Lung (tissue), 16 donors: ENCODE results near the gene COBL. TPM values are rescaled to one million over a fixed set of nuclear protein-coding genes. Genes with fewer than 3 reads are reported as not detected.

Source experiments
- ATAC-seq: fragments of 200-7000 bp; cut with Tn5 transposase; one replicate; pipeline ENCODE4 v1.9.1; 2020; ENCODE audit warnings: moderate number of reproducible peaks; ENCODE audit not compliant: insufficient read depth, low FRiP score
- DNase-seq, 3 donors: peaks; one replicate each; pipeline ENCODE4 v3.0.0-alpha.2; 2013 to 2017
- H3K27ac ChIP-seq, 2 donors: one replicate each; pipeline ENCODE4 v1.5.1; 2013; ENCODE audit warnings: mild to moderate bottlenecking in 2 of 2, moderate library complexity in 2 of 2, control low read depth in 1 of 2, inconsistent platforms in 1 of 2, low read depth in 1 of 2, low read length in 1 of 2
- H3K27me3 ChIP-seq, 3 donors: one replicate each; pipeline ENCODE4 v1.5.1; 2013; ENCODE audit warnings: low read length in 2 of 3; ENCODE audit not compliant: control insufficient read depth in 3 of 3, insufficient read depth in 3 of 3
- H3K36me3 ChIP-seq, 4 donors: one replicate each; pipeline ENCODE4 v1.5.1; 2013; ENCODE audit warnings: low read length in 4 of 4, mild to moderate bottlenecking in 1 of 4, moderate library complexity in 1 of 4; ENCODE audit not compliant: control insufficient read depth in 4 of 4, insufficient read depth in 4 of 4
- H3K4me1 ChIP-seq, 5 donors: one replicate each; pipeline ENCODE4 v1.5.1; 2013; ENCODE audit warnings: low read length in 5 of 5, mild to moderate bottlenecking in 2 of 5, moderate library complexity in 1 of 5; ENCODE audit not compliant: control insufficient read depth in 5 of 5, insufficient read depth in 5 of 5
- H3K4me3 ChIP-seq: one replicate; pipeline ENCODE4 v1.5.1; 2013; ENCODE audit warnings: mild to moderate bottlenecking, control low read depth, moderate library complexity
- H3K9ac ChIP-seq, 2 donors: one replicate each; pipeline ENCODE4 v1.5.1; 2013; ENCODE audit warnings: low read length in 2 of 2, control low read depth in 1 of 2; ENCODE audit not compliant: insufficient read depth in 1 of 2
- H3K9me3 ChIP-seq, 4 donors: one replicate each; pipeline ENCODE4 v1.5.1; 2013; ENCODE audit warnings: low read length in 3 of 4, mild to moderate bottlenecking in 1 of 4, moderate library complexity in 1 of 4; ENCODE audit not compliant: control insufficient read depth in 4 of 4, insufficient read depth in 3 of 4
- WGBS, 2 donors: extraction: QIAGEN DNeasy Blood & Tissue Kit; methylation state at CpG; one replicate each; pipeline ENCODE4 v1.1.7; 2013; 5-methylcytosine and 5-hydroxymethylcytosine counted together
- long read RNA-seq, 5 donors: transcript quantifications; one replicate each; lab custom pipeline, GENCODE V29; 2026
- polyA plus RNA-seq, 2 donors: library from polyadenylated mRNA; stranded (reverse); fragments of 200-250 nt; gene quantifications; one replicate each; pipeline ENCODE4 v1.2.1, GENCODE V29; 2013
- total RNA-seq, 2 donors: library from RNA; depleted of rRNA in 1 of 2; stranded (reverse); fragments of >200 nt in 1 of 2; gene quantifications; one replicate each; pipeline ENCODE4 v1.2.1, GENCODE V29; 2014 to 2021
- TF ChIP-seq, protein P1 (sequence below): IDR thresholded peaks from 2 replicates; pipeline ENCODE4 v1.5.1; 2012; ENCODE audit warnings: mild to moderate bottlenecking; ENCODE audit errors: control extremely low read depth, extremely low read depth
- donor health status: control.
- donor health status: control.
- donor health status: Bipolar disorder and iron deficiency.
- donor health status: healthy.
- donor health status: DM: yes; HTN: yes; CAD: no.

Gene COBL, protein sequence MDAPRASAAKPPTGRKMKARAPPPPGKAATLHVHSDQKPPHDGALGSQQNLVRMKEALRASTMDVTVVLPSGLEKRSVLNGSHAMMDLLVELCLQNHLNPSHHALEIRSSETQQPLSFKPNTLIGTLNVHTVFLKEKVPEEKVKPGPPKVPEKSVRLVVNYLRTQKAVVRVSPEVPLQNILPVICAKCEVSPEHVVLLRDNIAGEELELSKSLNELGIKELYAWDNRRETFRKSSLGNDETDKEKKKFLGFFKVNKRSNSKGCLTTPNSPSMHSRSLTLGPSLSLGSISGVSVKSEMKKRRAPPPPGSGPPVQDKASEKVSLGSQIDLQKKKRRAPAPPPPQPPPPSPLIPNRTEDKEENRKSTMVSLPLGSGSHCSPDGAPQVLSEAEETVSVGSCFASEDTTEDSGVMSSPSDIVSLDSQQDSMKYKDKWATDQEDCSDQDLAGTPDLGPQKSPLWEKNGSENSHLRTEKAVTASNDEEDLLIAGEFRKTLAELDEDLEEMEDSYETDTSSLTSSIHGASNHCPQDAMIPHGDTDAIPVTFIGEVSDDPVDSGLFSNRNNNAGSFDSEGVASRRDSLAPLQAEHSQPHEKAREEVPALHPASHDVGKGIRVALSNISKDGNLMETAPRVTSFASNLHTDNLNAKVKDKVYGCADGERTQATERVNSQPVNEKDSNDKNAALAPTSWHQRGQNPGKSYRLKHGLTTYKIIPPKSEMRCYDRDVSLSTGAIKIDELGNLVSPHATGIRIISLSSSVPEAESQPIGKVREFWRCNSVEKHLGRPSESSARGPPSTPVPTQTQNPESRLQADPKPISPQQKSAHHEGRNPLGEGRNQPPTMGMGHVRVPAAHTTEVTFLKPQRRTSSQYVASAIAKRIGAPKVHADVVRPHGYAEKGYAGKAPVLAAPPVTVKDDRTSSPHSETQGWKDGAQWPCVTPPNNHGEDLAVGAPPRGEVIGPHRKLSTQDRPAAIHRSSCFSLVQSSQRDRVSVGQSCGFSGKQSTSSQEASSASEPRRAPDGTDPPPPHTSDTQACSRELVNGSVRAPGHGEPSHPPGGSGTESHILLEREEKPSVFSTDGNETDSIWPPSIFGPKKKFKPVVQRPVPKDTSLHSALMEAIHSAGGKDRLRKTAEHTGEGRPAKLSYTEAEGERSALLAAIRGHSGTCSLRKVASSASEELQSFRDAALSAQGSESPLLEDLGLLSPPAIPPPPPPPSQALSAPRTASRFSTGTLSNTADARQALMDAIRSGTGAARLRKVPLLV
- total RNA-seq (10 to 100 TPM; 21.7 to 38.1 TPM), polyA plus RNA-seq (1 to 10 TPM; 6.3 to 8.3 TPM)
- long read RNA-seq, donor 1 = 0 reads
- long read RNA-seq, donor 2 = 0 reads
- long read RNA-seq, donor 3 = 0 reads
- long read RNA-seq, donor 4 = 0 reads
- long read RNA-seq, donor 5 = 0 reads

DNA sequence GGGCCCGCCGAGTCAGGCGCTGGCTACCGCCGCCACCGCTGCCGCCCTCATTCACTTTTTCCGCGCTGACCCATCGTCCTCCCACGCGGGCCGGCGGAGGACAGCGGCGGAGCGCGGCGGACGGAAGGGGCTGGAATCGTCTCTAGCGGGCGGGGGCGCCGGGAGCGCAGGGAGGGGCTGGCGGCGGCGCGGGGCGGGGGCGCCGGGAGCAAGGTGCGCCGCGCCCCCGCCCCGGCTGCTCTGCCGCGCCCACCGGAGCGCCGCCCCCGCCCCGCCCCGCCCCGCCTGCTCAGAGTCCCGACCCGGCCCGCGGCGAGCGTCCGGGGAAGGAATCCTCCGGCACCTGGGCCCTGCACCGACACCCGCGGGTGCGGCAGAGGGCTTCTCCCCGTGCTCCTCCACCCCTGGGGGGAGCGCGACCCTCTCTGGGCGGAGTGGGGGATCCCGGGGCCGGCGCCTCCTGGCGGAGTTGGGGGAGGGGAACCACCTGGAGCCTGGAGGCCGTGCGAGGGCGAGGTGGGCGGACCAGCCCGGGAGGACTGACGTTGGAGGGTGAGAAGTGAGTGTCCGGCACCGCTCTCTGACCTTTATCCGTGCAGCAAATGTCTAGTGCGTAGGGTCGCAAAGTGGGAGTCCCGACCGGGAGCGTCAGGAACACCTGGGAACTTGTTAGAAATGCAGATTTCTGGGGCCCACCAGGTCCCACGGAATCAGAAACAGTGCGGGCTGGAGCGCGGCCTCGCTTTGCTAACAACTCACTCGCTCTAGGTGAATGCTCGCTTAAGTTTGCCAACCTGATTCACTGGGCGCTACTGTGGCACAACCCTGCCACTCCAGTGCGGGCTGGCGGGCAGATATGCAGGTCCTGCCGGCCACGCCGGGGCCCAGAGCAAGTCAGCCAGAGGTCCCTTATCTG lies at the start of gene COBL:
Gene COBL (minus strand): TSS at position 144 of the 916 bp plus-strand sequence. CDS start 176 bp downstream, outside the sequence.
- DNase-seq = peak in 1 of 3 donors; percentile 26
- 6 to 8% methylated on average over 53 to 94 of the region's 94 CpGs for WGBS, 2 donors
- peaks cover 0 to 14% (median 12%) of the 10 kb centered on the region in 3 donors for H3K27me3 ChIP-seq

DNA sequence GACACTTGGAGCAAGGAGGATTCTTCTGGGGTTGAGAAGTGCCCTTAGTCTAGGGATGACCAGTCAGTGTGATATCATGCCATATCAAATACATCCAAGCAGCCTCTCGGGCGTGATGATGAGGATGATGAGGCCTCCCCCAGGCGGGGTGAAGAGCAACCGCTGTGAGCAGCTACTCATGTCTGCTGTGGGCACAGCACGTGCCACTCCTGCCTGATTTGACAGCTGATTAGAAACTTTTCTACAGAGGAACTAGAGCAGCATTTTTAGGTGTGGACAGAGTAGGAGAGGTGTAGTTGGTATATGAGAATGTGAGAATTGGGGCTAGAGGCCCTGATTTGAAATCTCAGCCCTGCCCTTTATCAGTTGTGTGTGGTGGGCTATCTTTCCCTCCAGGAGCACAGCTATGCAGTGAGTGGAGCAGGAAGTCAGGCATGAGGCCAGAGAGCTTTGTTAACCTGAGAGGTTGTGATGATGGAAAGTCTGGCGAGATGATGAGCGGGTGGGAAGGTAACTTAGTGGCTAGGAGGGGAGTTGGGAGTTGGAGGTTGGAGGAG lies 49.6 kb upstream of the COBL start:
- ATAC-seq (no peak), DNase-seq (no peak)
- no peaks in the 10 kb centered on the region for H3K27me3 ChIP-seq
- no peaks in the 10 kb centered on the region for H3K4me1 ChIP-seq
- TF ChIP-seq, protein P1, sequence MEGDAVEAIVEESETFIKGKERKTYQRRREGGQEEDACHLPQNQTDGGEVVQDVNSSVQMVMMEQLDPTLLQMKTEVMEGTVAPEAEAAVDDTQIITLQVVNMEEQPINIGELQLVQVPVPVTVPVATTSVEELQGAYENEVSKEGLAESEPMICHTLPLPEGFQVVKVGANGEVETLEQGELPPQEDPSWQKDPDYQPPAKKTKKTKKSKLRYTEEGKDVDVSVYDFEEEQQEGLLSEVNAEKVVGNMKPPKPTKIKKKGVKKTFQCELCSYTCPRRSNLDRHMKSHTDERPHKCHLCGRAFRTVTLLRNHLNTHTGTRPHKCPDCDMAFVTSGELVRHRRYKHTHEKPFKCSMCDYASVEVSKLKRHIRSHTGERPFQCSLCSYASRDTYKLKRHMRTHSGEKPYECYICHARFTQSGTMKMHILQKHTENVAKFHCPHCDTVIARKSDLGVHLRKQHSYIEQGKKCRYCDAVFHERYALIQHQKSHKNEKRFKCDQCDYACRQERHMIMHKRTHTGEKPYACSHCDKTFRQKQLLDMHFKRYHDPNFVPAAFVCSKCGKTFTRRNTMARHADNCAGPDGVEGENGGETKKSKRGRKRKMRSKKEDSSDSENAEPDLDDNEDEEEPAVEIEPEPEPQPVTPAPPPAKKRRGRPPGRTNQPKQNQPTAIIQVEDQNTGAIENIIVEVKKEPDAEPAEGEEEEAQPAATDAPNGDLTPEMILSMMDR = no peak
- WGBS, 2 donors = 83 to 89% methylated on average over 7 of the region's 7 CpGs
- no peak overlapping the region for H3K9ac ChIP-seq
- H3K36me3 ChIP-seq = no peaks in the 10 kb centered on the region
- peaks cover 0 to 3% (median 0%) of the 10 kb centered on the region in 4 donors for H3K9me3 ChIP-seq
- no peak overlapping the region for H3K4me3 ChIP-seq
- H3K27ac ChIP-seq = no peak overlapping the region

More for the DNA sequence above, at the start of gene COBL:
- Histone ChIP-seq H3K4me3 (peak within 1 kb of the TSS; percentile 78), H3K9me3 (peaks cover 0 to 3% (median 0%) of the 10 kb centered on the region in 4 donors), H3K36me3 (no peaks in the 10 kb centered on the region), H3K27ac (peak within 1 kb of the TSS; percentile 88 to 91), H3K4me1 (peaks cover 0 to 40% (median 9%) of the 10 kb centered on the region in 5 donors), H3K9ac (peak within 1 kb of the TSS; percentile 28 to 61)
- peak; percentile 61 for ATAC-seq
- TF ChIP-seq, protein P1 = no peak
